ENCODE measurements around the gene ACAP1. TPM values are rescaled to one million over a fixed set of nuclear protein-coding genes. Genes with fewer than 3 reads are reported as not detected.

Gene ACAP1
- total and polyA plus RNA-seq, 4 donors, result 1.1 to 7.4 (median 4.7) TPM

- 95% methylated on average over 19 of the region's 19 CpGs for WGBS
- Histone ChIP-seq H3K4me1 (ENCODE audit: control insufficient read depth in 4 of 4, insufficient read depth in 4 of 4, low read length in 3 of 4) (peaks cover 7 to 19% (median 13%) of the 10 kb centered on the region in 4 donors), H3K36me3 (ENCODE audit: control insufficient read depth in 4 of 4, insufficient read depth in 3 of 4, low read depth in 1 of 4, low read length in 3 of 4) (peaks cover 6 to 57% (median 24%) of the 10 kb centered on the region in 4 donors), H3K9me3 (ENCODE audit: control insufficient read depth in 4 of 4, low read length in 3 of 4) (no peaks in the 10 kb centered on the region), H3K4me3 (ENCODE audit: low read depth in 1 of 3, low read length in 3 of 3) (no peak overlapping the region), H3K27ac (ENCODE audit: low read depth in 1 of 2, low read length in 2 of 2) (no peak overlapping the region), H3K27me3 (ENCODE audit: control insufficient read depth in 4 of 4, insufficient read depth in 4 of 4, low read length in 3 of 4) (no peaks in the 10 kb centered on the region), H3K9ac (ENCODE audit: low read depth in 1 of 2, low read length in 2 of 2) (no peak overlapping the region)
- DNase-seq (ENCODE audit: low spot score), result no peak
- TF ChIP-seq CTCF (IDR thresholded peaks at IDR 0.05; ENCODE audit: low read depth, low read length, missing input control) (no peak), RAD21 (IDR thresholded peaks at IDR 0.05) (no peak), JUND (IDR thresholded peaks at IDR 0.05) (no peak), GABPA (IDR thresholded peaks at IDR 0.05 in 1 of 2, conservative IDR thresholded peaks at IDR 0.05 in 1 of 2) (no peak), FOXA1 (IDR thresholded peaks at IDR 0.05) (no peak), FOXA2 (IDR thresholded peaks at IDR 0.05) (no peak), REST (IDR thresholded peaks at IDR 0.05) (no peak), HNF4G (IDR thresholded peaks at IDR 0.05) (no peak), ATF3 (IDR thresholded peaks at IDR 0.05) (no peak), ZBTB33 (IDR thresholded peaks at IDR 0.05) (no peak), RXRA (IDR thresholded peaks at IDR 0.05) (no peak), NR2F2 (IDR thresholded peaks at IDR 0.05) (no peak), YY1 (IDR thresholded peaks at IDR 0.05) (no peak), HNF4A (conservative IDR thresholded peaks at IDR 0.05) (no peak), SP1 (IDR thresholded peaks at IDR 0.05) (no peak), EGR1 (IDR thresholded peaks at IDR 0.05; ENCODE audit: low read depth in 2 of 2) (no peak), MAX (IDR thresholded peaks at IDR 0.05) (no peak), TAF1 (conservative IDR thresholded peaks at IDR 0.05) (no peak)
Measured at GRCh38 chr17:7325031-7325528, 11.2 kb upstream of the ACAP1 start.
